NK-92 (cell line): Measurements from ENCODE around the gene HS6ST1.

ENCODE experiments used
- DNase-seq: peaks from one replicate; lab custom pipeline; 2025; ENCODE audit not compliant: unreplicated experiment; lab: John Stamatoyannopoulos, UW

The HS6ST1 gene

GRCh38 chr2:128348701-128349100 is 30.0 kb upstream of the HS6ST1 start:
- DNase-seq = no peak

GRCh38 chr2:128347701-128348539 is 29.3 kb upstream of the HS6ST1 start:
- DNase-seq = no peak

GRCh38 chr2:128347171-128347558 is 28.5 kb upstream of the HS6ST1 start:
- no peak for DNase-seq

GRCh38 chr2:128346291-128347170 is 27.9 kb upstream of the HS6ST1 start:
- DNase-seq = no peak

- DNase-seq = no peak
Observed at GRCh38 chr2:128345436-128346165, 26.9 kb upstream of the HS6ST1 start.

GRCh38 chr2:128344101-128344500 is 25.4 kb upstream of the HS6ST1 start:
- no peak for DNase-seq

GRCh38 chr2:128343459-128343858 is 24.8 kb upstream of the HS6ST1 start:
- no peak for DNase-seq

GRCh38 chr2:128342550-128342949 is 23.9 kb upstream of the HS6ST1 start:
- DNase-seq = no peak

GRCh38 chr2:128341621-128342020 is 23.0 kb upstream of the HS6ST1 start:
- DNase-seq = no peak

- DNase-seq = no peak
Observed at GRCh38 chr2:128332091-128332634, 13.5 kb upstream of the HS6ST1 start.

GRCh38 chr2:128330583-128330982 is 11.9 kb upstream of the HS6ST1 start:
- DNase-seq = no peak

GRCh38 chr2:128329607-128330006 is 10.9 kb upstream of the HS6ST1 start:
- no peak for DNase-seq

GRCh38 chr2:128327180-128327964 is 8.7 kb upstream of the HS6ST1 start:
- no peak for DNase-seq

GRCh38 chr2:128326346-128326745 is 7.7 kb upstream of the HS6ST1 start:
- no peak for DNase-seq

GRCh38 chr2:128325611-128326181 is 7.0 kb upstream of the HS6ST1 start:
- no peak for DNase-seq

GRCh38 chr2:128324897-128325410 is 6.3 kb upstream of the HS6ST1 start:
- DNase-seq = no peak

GRCh38 chr2:128324008-128324896 is 5.6 kb upstream of the HS6ST1 start:
- DNase-seq = no peak

- DNase-seq = no peak
Observed at GRCh38 chr2:128323555-128323931, 4.9 kb upstream of the HS6ST1 start.
